ENCODE data around the gene PLEKHH1.

DNA sequence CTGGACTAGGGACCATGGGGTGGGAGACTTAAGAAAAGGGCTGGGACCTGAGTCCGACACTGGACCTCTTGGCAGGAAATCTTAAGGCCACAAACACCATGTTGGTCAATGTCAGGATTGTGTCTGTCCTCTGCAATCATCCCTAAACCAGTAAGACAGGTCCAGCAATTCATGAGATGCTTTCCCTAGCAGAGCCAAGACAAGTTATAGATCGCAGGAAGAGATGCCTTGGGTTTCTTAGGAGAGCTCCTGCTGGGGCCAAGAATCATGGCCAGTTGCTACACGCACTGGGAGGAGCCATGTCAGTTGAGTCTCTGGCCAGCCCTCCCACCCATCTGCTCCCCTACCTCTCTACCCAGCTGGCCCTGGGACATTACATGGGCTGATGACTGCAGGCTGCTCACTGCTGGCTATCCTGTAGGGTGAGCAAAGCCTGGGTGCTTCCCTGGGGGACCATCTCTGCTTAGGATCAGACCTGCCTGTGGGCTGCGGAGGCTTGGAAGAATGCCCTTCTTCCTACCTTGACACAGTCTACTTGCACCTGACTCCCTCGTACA lies 14.2 kb downstream of the PLEKHH1 start:
- TF ChIP-seq, protein P1, sequence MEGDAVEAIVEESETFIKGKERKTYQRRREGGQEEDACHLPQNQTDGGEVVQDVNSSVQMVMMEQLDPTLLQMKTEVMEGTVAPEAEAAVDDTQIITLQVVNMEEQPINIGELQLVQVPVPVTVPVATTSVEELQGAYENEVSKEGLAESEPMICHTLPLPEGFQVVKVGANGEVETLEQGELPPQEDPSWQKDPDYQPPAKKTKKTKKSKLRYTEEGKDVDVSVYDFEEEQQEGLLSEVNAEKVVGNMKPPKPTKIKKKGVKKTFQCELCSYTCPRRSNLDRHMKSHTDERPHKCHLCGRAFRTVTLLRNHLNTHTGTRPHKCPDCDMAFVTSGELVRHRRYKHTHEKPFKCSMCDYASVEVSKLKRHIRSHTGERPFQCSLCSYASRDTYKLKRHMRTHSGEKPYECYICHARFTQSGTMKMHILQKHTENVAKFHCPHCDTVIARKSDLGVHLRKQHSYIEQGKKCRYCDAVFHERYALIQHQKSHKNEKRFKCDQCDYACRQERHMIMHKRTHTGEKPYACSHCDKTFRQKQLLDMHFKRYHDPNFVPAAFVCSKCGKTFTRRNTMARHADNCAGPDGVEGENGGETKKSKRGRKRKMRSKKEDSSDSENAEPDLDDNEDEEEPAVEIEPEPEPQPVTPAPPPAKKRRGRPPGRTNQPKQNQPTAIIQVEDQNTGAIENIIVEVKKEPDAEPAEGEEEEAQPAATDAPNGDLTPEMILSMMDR (IDR thresholded peaks at IDR 0.05) = no peak
- TF ChIP-seq EZH2 (IDR thresholded peaks at IDR 0.05) = no peak
